ENCODE data around the gene E2F8. TPM values are rescaled to one million over a fixed set of nuclear protein-coding genes. Genes with fewer than 3 reads are reported as not detected.

E2F8 gene
- total RNA-seq, 1 experiment from 2014 or later = 11.3 TPM

DNA sequence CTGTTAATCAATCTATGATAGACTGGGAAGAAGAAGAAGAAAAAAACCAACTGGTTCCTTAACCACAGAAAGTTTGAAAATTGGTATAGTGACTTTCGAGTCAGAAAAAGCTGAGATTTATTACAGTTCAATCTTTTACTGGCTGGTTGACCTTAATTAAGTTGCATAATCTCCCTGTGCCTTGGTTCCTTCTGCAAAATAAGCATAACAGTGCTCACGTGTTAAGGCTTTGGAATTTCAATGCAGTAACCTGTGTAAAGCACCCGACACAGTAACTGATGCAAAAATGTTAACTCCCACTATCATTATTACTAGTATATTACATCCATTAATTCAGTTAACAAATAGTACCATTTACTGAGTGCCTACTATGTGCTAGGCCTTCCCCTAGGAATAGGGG, 22.6 kb upstream of the E2F8 start:
- Histone ChIP-seq H2BK20ac (ENCODE audit: low read depth, low read length, poor library complexity, severe bottlenecking) (no peak overlapping the region), H3K14ac (ENCODE audit: insufficient read depth, low read length) (no peak overlapping the region), H4K8ac (replicated peaks; ENCODE audit: insufficient read length, low read depth, low read length) (no peak overlapping the region), H3K79me1 (ENCODE audit: insufficient read depth, low read depth, low read length, poor library complexity, severe bottlenecking) (no peaks in the 10 kb centered on the region), H2BK5ac (ENCODE audit: insufficient read length, low read length) (no peak overlapping the region), H3K23ac (ENCODE audit: insufficient read length, low read depth, low read length) (no peak overlapping the region), H3K56ac (ENCODE audit: insufficient read length, low read depth, low read length) (no peak overlapping the region), H4K91ac (ENCODE audit: insufficient read length, low read depth, low read length) (no peak overlapping the region), H3K23me2 (ENCODE audit: insufficient read length, low read depth, low read length, poor library complexity, severe bottlenecking) (no peaks in the 10 kb centered on the region), H3K4me1 (ENCODE audit: insufficient read depth, low read length) (peaks cover 6% of the 10 kb centered on the region; the same call in 1 of the 2 replicates), H3K79me2 (ENCODE audit: insufficient read depth, low read length) (no peaks in the 10 kb centered on the region), H3K9me3 (ENCODE audit: control insufficient read depth, low read depth, low read length) (no peaks in the 10 kb centered on the region), H2BK15ac (ENCODE audit: low read depth, low read length) (no peak overlapping the region), H3K18ac (ENCODE audit: insufficient read length, low read depth, low read length) (no peak overlapping the region), H3K27me3 (ENCODE audit: insufficient read depth, low read length) (no peaks in the 10 kb centered on the region), H4K5ac (ENCODE audit: insufficient read length, low read depth, low read length) (no peak overlapping the region), H2AFZ (ENCODE audit: low read length) (no peak overlapping the region), H3K9ac (ENCODE audit: extremely low read depth, insufficient read length, low read length) (no peak overlapping the region), H2BK12ac (ENCODE audit: insufficient read length, low read depth, low read length) (no peak overlapping the region), H3K27ac (ENCODE audit: insufficient read length, low read depth, low read length) (no peak overlapping the region), H3T11ph (ENCODE audit: low read length) (no peak overlapping the region), H3K4me2 (ENCODE audit: insufficient read depth, insufficient read length, low read length) (no peak overlapping the region), H2AK5ac (ENCODE audit: insufficient read length, low read length) (no peak overlapping the region), H2BK120ac (ENCODE audit: low read depth, low read length, poor library complexity, severe bottlenecking) (no peak overlapping the region), H3K4ac (ENCODE audit: low read depth, low read length) (no peak overlapping the region), H4K20me1 (ENCODE audit: control insufficient read depth, insufficient read depth, insufficient read length) (no peaks in the 10 kb centered on the region)
- Mint-ChIP-seq H3K27me3 (ENCODE audit: low read depth) (peaks cover 2% of the 10 kb centered on the region; the same call in 1 of the 2 replicates), H3K9me3 (peaks cover 0 to 8% of the 10 kb centered on the region in 2 experiments; a peak in 1 of 5 replicates), H3K4me3 (no peak overlapping the region), H3K36me3 (ENCODE audit: insufficient read depth in 1 of 3, low read depth in 3 of 3) (no peaks in the 10 kb centered on the region), H3K27ac (no peak overlapping the region), H3K4me1 (peaks cover 25 to 26% of the 10 kb centered on the region in 2 experiments)
- no CpG with 5 or more reads among the region's 3 CpGs for WGBS (ENCODE audit: extremely low coverage, insufficient read length, low lambda C conversion rate)
- DNase-seq = no peak
- TF ChIP-seq, protein P1, sequence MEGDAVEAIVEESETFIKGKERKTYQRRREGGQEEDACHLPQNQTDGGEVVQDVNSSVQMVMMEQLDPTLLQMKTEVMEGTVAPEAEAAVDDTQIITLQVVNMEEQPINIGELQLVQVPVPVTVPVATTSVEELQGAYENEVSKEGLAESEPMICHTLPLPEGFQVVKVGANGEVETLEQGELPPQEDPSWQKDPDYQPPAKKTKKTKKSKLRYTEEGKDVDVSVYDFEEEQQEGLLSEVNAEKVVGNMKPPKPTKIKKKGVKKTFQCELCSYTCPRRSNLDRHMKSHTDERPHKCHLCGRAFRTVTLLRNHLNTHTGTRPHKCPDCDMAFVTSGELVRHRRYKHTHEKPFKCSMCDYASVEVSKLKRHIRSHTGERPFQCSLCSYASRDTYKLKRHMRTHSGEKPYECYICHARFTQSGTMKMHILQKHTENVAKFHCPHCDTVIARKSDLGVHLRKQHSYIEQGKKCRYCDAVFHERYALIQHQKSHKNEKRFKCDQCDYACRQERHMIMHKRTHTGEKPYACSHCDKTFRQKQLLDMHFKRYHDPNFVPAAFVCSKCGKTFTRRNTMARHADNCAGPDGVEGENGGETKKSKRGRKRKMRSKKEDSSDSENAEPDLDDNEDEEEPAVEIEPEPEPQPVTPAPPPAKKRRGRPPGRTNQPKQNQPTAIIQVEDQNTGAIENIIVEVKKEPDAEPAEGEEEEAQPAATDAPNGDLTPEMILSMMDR (conservative IDR thresholded peaks at IDR 0.05) = no peak
